Upper lobe of left lung (tissue), 4 donors: ENCODE data around the gene RNF123.

Source experiments
- EP300 ChIP-seq, 4 donors: sonication (generic); formaldehyde crosslinking; IDR thresholded peaks; one replicate each; pipeline ENCODE4 v1.5.1; 2017; ENCODE audit warnings: antibody characterized with exemption in 4 of 4, control low read depth in 2 of 4
- POLR2A ChIP-seq, 4 donors: fragments of 450-650 bp; IDR thresholded peaks; one replicate each; pipeline ENCODE4 v1.5.1; 2016 to 2017; ENCODE audit warnings: antibody characterized with exemption in 4 of 4, mild to moderate bottlenecking in 2 of 4
- POLR2AphosphoS5 ChIP-seq, 2 donors: sonication (generic); formaldehyde crosslinking; IDR thresholded peaks; one replicate each; pipeline ENCODE4 v1.5.1; 2017; ENCODE audit warnings: antibody characterized with exemption in 2 of 2
- TF ChIP-seq, protein P1 (sequence below), 6 experiments: fragments of 450-650 bp in 4 of 6; fragments of 200-600 bp in 2 of 6; sonication (generic) in 2 of 6; IDR thresholded peaks; one replicate each; pipeline ENCODE4 v1.5.1; 2016 to 2019; ENCODE audit warnings: antibody characterized with exemption in 6 of 6

DNA sequence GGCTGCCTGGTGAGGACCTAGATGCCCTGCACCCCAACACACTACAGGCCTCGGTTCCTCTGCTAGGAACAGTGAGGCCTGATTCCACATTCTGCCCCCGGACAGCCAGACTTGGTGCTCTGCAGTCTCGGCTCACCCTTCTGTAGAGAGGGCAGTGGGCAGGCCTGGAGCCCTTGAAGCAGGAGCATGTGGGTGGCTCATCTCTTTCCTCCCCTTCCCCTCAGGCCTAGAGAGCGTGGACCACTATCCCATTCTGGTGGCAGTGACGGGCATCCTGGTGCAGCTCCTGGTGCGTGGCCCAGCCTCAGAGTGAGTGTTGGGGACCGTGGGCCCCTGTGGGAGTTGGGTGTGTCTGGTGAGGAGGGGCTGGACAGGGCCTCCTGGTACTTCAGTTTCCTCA lies 26.8 kb downstream of the RNF123 start:
- no peak for TF ChIP-seq EP300 (IDR thresholded peaks at IDR 0.05)
- TF ChIP-seq POLR2AphosphoS5 (IDR thresholded peaks at IDR 0.05), result no peak
- TF ChIP-seq, protein P1, sequence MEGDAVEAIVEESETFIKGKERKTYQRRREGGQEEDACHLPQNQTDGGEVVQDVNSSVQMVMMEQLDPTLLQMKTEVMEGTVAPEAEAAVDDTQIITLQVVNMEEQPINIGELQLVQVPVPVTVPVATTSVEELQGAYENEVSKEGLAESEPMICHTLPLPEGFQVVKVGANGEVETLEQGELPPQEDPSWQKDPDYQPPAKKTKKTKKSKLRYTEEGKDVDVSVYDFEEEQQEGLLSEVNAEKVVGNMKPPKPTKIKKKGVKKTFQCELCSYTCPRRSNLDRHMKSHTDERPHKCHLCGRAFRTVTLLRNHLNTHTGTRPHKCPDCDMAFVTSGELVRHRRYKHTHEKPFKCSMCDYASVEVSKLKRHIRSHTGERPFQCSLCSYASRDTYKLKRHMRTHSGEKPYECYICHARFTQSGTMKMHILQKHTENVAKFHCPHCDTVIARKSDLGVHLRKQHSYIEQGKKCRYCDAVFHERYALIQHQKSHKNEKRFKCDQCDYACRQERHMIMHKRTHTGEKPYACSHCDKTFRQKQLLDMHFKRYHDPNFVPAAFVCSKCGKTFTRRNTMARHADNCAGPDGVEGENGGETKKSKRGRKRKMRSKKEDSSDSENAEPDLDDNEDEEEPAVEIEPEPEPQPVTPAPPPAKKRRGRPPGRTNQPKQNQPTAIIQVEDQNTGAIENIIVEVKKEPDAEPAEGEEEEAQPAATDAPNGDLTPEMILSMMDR (IDR thresholded peaks at IDR 0.05), result no peak
- TF ChIP-seq POLR2A (IDR thresholded peaks at IDR 0.05), result no peak
